ENCODE data around the gene OSBP2.

OSBP2 gene

GRCh38 chr22:30860176-30861105, 165.8 kb downstream of the OSBP2 start:
- no peak for DNase-seq (ENCODE audit: low read depth)
- H3K4me3 ChIP-seq (ENCODE audit: control insufficient read depth, low read depth, low read length), result no peak overlapping the region
- TF ChIP-seq CTCF (conservative IDR thresholded peaks at IDR 0.05; ENCODE audit: control insufficient read depth, insufficient read depth, low read depth, low read length), result no peak

GRCh38 chr22:30861131-30861530, 166.5 kb downstream of the OSBP2 start:
- H3K4me3 ChIP-seq (ENCODE audit: control insufficient read depth, low read depth, low read length), result no peak overlapping the region
- no peak for TF ChIP-seq CTCF (conservative IDR thresholded peaks at IDR 0.05; ENCODE audit: control insufficient read depth, insufficient read depth, low read depth, low read length)
- DNase-seq (ENCODE audit: low read depth), result no peak

GRCh38 chr22:30861688-30862552, 167.2 kb downstream of the OSBP2 start:
- no peak for DNase-seq (ENCODE audit: low read depth)
- no peak overlapping the region for H3K4me3 ChIP-seq (ENCODE audit: control insufficient read depth, low read depth, low read length)
- no peak for TF ChIP-seq CTCF (conservative IDR thresholded peaks at IDR 0.05; ENCODE audit: control insufficient read depth, insufficient read depth, low read depth, low read length)

- no peak overlapping the region for H3K4me3 ChIP-seq (ENCODE audit: control insufficient read depth, low read depth, low read length)
- TF ChIP-seq CTCF (conservative IDR thresholded peaks at IDR 0.05; ENCODE audit: control insufficient read depth, insufficient read depth, low read depth, low read length), result no peak
- peak; percentile 16 for DNase-seq (ENCODE audit: low read depth)
Measured at GRCh38 chr22:30863081-30863833, 168.6 kb downstream of the OSBP2 start.

GRCh38 chr22:30864441-30865420, 170.1 kb downstream of the OSBP2 start:
- no peak for TF ChIP-seq CTCF (conservative IDR thresholded peaks at IDR 0.05; ENCODE audit: control insufficient read depth, insufficient read depth, low read depth, low read length)
- H3K4me3 ChIP-seq (ENCODE audit: control insufficient read depth, low read depth, low read length), result no peak overlapping the region
- DNase-seq (ENCODE audit: low read depth), result no peak

Measured in fibroblast of mammary gland (primary cell).